Upper lobe of left lung (tissue), 6 donors: ENCODE data around the gene FBXO28. TPM values are rescaled to one million over a fixed set of nuclear protein-coding genes. Genes with fewer than 3 reads are reported as not detected.

Experiments used
- ATAC-seq, 2 donors: fragments of 200-7000 bp; cut with Tn5 transposase; one replicate each; pipeline ENCODE4 v1.9.1; 2022; ENCODE audit warnings: mild to moderate bottlenecking in 2 of 2, moderate library complexity in 2 of 2; ENCODE audit not compliant: low FRiP score in 2 of 2
- DNase-seq, 2 donors: peaks; one replicate each; pipeline ENCODE4 v3.0.0-alpha.2; 2019 to 2020
- H3K27ac ChIP-seq, 4 donors: fragments of 200-600 bp; sonication (generic); one replicate each; pipeline ENCODE4 v1.5.1; 2016 to 2019
- H3K27me3 ChIP-seq, 4 donors: fragments of 200-600 bp; sonication (generic); one replicate each; pipeline ENCODE4 v1.5.1; 2017 to 2019
- H3K36me3 ChIP-seq, 4 donors: fragments of 200-600 bp; sonication (generic); one replicate each; pipeline ENCODE4 v1.5.1; 2016 to 2019
- H3K4me1 ChIP-seq, 4 donors: fragments of 200-600 bp; sonication (generic); one replicate each; pipeline ENCODE4 v1.5.1; 2018 to 2019
- H3K4me3 ChIP-seq, 4 donors: fragments of 200-600 bp; sonication (generic); one replicate each; pipeline ENCODE4 v1.5.1; 2017 to 2019; ENCODE audit warnings: mild to moderate bottlenecking in 2 of 4, moderate library complexity in 1 of 4
- H3K9me3 ChIP-seq, 4 donors: fragments of 200-600 bp; sonication (generic); one replicate each; pipeline ENCODE4 v1.5.1; 2018 to 2019
- CTCF ChIP-seq, 6 experiments: fragments of 450-650 bp in 4 of 6; fragments of 200-600 bp in 2 of 6; sonication (generic) in 2 of 6; IDR thresholded peaks; one replicate each; pipeline ENCODE4 v1.5.1; 2016 to 2019; ENCODE audit warnings: antibody characterized with exemption in 6 of 6
- EP300 ChIP-seq, 4 donors: sonication (generic); formaldehyde crosslinking; IDR thresholded peaks; one replicate each; pipeline ENCODE4 v1.5.1; 2017; ENCODE audit warnings: antibody characterized with exemption in 4 of 4, control low read depth in 2 of 4
- POLR2A ChIP-seq, 4 donors: fragments of 450-650 bp; IDR thresholded peaks; one replicate each; pipeline ENCODE4 v1.5.1; 2016 to 2017; ENCODE audit warnings: antibody characterized with exemption in 4 of 4, mild to moderate bottlenecking in 2 of 4
- POLR2AphosphoS5 ChIP-seq, 2 donors: sonication (generic); formaldehyde crosslinking; IDR thresholded peaks; one replicate each; pipeline ENCODE4 v1.5.1; 2017; ENCODE audit warnings: antibody characterized with exemption in 2 of 2
- WGBS, 2 donors: methylation state at CpG; one replicate each; pipeline ENCODE4 v1.1.5; 2017 to 2018; 5-methylcytosine and 5-hydroxymethylcytosine counted together
- total RNA-seq, 6 donors: library from RNA; depleted of rRNA in 4 of 6; stranded (reverse); fragments of >200 nt in 4 of 6; gene quantifications; one replicate each; pipeline versions ENCODE4 v1.1.0 to v1.2.1, GENCODE V29; 2016 to 2021
- donor health status: DM: no; HTN: no; CAD: no; lungs with moderate emphysema.
- donor health status: DM: no; HTN: yes; CAD: no; lungs with severe emphysema.

The FBXO28 gene
- total RNA-seq, 6 donors from 2014 or later: 9.1 to 34.8 (median 27.2) TPM

- Histone ChIP-seq H3K27ac (no peak overlapping the region), H3K27me3 (no peaks in the 10 kb centered on the region), H3K9me3 (no peaks in the 10 kb centered on the region), H3K4me3 (no peak overlapping the region), H3K36me3 (no peaks in the 10 kb centered on the region), H3K4me1 (no peaks in the 10 kb centered on the region)
- ATAC-seq (no peak), DNase-seq (no peak)
- TF ChIP-seq POLR2A (IDR thresholded peaks at IDR 0.05) (no peak), POLR2AphosphoS5 (IDR thresholded peaks at IDR 0.05) (no peak), CTCF (IDR thresholded peaks at IDR 0.05) (no peak), EP300 (IDR thresholded peaks at IDR 0.05) (no peak)
- WGBS, 2 donors: 57 to 72% methylated on average over 4 of the region's 4 CpGs
These were observed 29.0 kb upstream of the FBXO28 start for GRCh38 chr1:224084867-224085266.

GRCh38 chr1:224085421-224086108 is 28.3 kb upstream of the FBXO28 start:
- Histone ChIP-seq H3K9me3 (no peaks in the 10 kb centered on the region), H3K4me1 (no peaks in the 10 kb centered on the region), H3K36me3 (no peaks in the 10 kb centered on the region), H3K27me3 (no peaks in the 10 kb centered on the region), H3K27ac (no peak overlapping the region), H3K4me3 (no peak overlapping the region)
- DNase-seq: no peak
- 88 to 94% methylated on average over 4 of the region's 4 CpGs for WGBS, 2 donors
- ATAC-seq: no peak
- TF ChIP-seq POLR2A (IDR thresholded peaks at IDR 0.05): no peak
- TF ChIP-seq POLR2AphosphoS5 (IDR thresholded peaks at IDR 0.05): no peak

GRCh38 chr1:224087286-224087794 is 26.6 kb upstream of the FBXO28 start:
- Histone ChIP-seq H3K4me3 (no peak overlapping the region), H3K9me3 (no peaks in the 10 kb centered on the region), H3K36me3 (no peaks in the 10 kb centered on the region), H3K27me3 (no peaks in the 10 kb centered on the region), H3K4me1 (no peaks in the 10 kb centered on the region), H3K27ac (no peak overlapping the region)
- no peak for DNase-seq
- 59 to 76% methylated on average over 2 of the region's 2 CpGs for WGBS, 2 donors
- TF ChIP-seq POLR2A (IDR thresholded peaks at IDR 0.05) (no peak), EP300 (IDR thresholded peaks at IDR 0.05) (no peak), CTCF (IDR thresholded peaks at IDR 0.05) (no peak), POLR2AphosphoS5 (IDR thresholded peaks at IDR 0.05) (no peak)
- no peak for ATAC-seq

GRCh38 chr1:224089583-224089982 is 24.3 kb upstream of the FBXO28 start:
- no peak for ATAC-seq

GRCh38 chr1:224090116-224090515 is 23.8 kb upstream of the FBXO28 start:
- TF ChIP-seq CTCF (IDR thresholded peaks at IDR 0.05) (no peak), POLR2A (IDR thresholded peaks at IDR 0.05) (no peak), EP300 (IDR thresholded peaks at IDR 0.05) (no peak), POLR2AphosphoS5 (IDR thresholded peaks at IDR 0.05) (no peak)
- ATAC-seq (no peak), DNase-seq (no peak)
- Histone ChIP-seq H3K27ac (no peak overlapping the region), H3K4me1 (no peaks in the 10 kb centered on the region), H3K27me3 (no peaks in the 10 kb centered on the region), H3K9me3 (no peaks in the 10 kb centered on the region), H3K36me3 (no peaks in the 10 kb centered on the region), H3K4me3 (no peak overlapping the region)
- 80 to 88% methylated on average over 5 of the region's 5 CpGs for WGBS, 2 donors

More at GRCh38 chr1:224089583-224089982, 24.3 kb upstream of the FBXO28 start:
- 74 to 83% methylated on average over 3 of the region's 3 CpGs for WGBS, 2 donors
- H3K27me3 ChIP-seq: no peaks in the 10 kb centered on the region
- no peak for DNase-seq
- no peak for TF ChIP-seq POLR2AphosphoS5 (IDR thresholded peaks at IDR 0.05)
- no peak for TF ChIP-seq EP300 (IDR thresholded peaks at IDR 0.05)
- no peak for TF ChIP-seq POLR2A (IDR thresholded peaks at IDR 0.05)
- no peak for TF ChIP-seq CTCF (IDR thresholded peaks at IDR 0.05)
- no peaks in the 10 kb centered on the region for H3K36me3 ChIP-seq
- H3K27ac ChIP-seq: no peak overlapping the region
- H3K9me3 ChIP-seq: no peaks in the 10 kb centered on the region
- no peaks in the 10 kb centered on the region for H3K4me1 ChIP-seq
- no peak overlapping the region for H3K4me3 ChIP-seq
